GM18907 (cell line): ENCODE results near the gene PRRX2.
"Not testable (repeated sequence)": the region's sequence is repeated elsewhere in the genome, so short reads cannot be mapped to it uniquely, and the experiment has no call there.

ENCODE experiments used
- ATAC-seq: cut with Tn5 transposase; IDR thresholded peaks from one replicate; pipeline ENCODE4 v1.9.1; 2021; ENCODE audit warnings: mild to moderate bottlenecking, moderate library complexity; ENCODE audit not compliant: unreplicated experiment

PRRX2 gene

GRCh38 chr9:129653823-129654553, 11.5 kb upstream of the PRRX2 start:
- no peak for ATAC-seq

GRCh38 chr9:129654554-129655040, 10.8 kb upstream of the PRRX2 start:
- ATAC-seq: no peak

- ATAC-seq: no peak
Observed at GRCh38 chr9:129655154-129655553, 10.3 kb upstream of the PRRX2 start.

- no peak for ATAC-seq
Observed at GRCh38 chr9:129655696-129656095, 9.8 kb upstream of the PRRX2 start.

GRCh38 chr9:129656795-129657390, 8.6 kb upstream of the PRRX2 start:
- ATAC-seq: no peak

- no peak for ATAC-seq
Observed at GRCh38 chr9:129661029-129661428, 4.4 kb upstream of the PRRX2 start.

- not testable (repeated sequence) for ATAC-seq
Observed at GRCh38 chr9:129662239-129662638, 3.2 kb upstream of the PRRX2 start.

GRCh38 chr9:129664746-129665388, 580 bp upstream of the PRRX2 start:
- ATAC-seq: no peak

GRCh38 chr9:129665814-129666520, 520 bp downstream of the PRRX2 start:
- no peak for ATAC-seq

GRCh38 chr9:129666575-129666974, 1.1 kb downstream of the PRRX2 start:
- ATAC-seq: no peak

- ATAC-seq: no peak
Observed at GRCh38 chr9:129667378-129667777, 1.9 kb downstream of the PRRX2 start.

GRCh38 chr9:129667850-129668249, 2.4 kb downstream of the PRRX2 start:
- ATAC-seq: no peak

GRCh38 chr9:129669141-129669718, 3.8 kb downstream of the PRRX2 start:
- ATAC-seq: no peak

GRCh38 chr9:129669946-129670345, 4.5 kb downstream of the PRRX2 start:
- ATAC-seq: no peak

- ATAC-seq: no peak
Observed at GRCh38 chr9:129671065-129671464, 5.6 kb downstream of the PRRX2 start.

GRCh38 chr9:129671519-129671918, 6.1 kb downstream of the PRRX2 start:
- no peak for ATAC-seq

- ATAC-seq: no peak
Observed at GRCh38 chr9:129672702-129673101, 7.3 kb downstream of the PRRX2 start.

- no peak for ATAC-seq
Observed at GRCh38 chr9:129673602-129674001, 8.2 kb downstream of the PRRX2 start.

GRCh38 chr9:129674229-129674628, 8.8 kb downstream of the PRRX2 start:
- no peak for ATAC-seq

GRCh38 chr9:129675620-129676019, 10.2 kb downstream of the PRRX2 start:
- no peak for ATAC-seq

GRCh38 chr9:129676287-129676686, 10.8 kb downstream of the PRRX2 start:
- ATAC-seq: no peak
